ENCODE results near the gene NCS1. TPM values are rescaled to one million over a fixed set of nuclear protein-coding genes. Genes with fewer than 3 reads are reported as not detected.
A peak's percentile ranks its signal among the peaks of the same experiment; 100 is the strongest.

Gene NCS1
- total and polyA plus RNA-seq, 5 donors from 2014 or later, result 0.22 TPM; not detected in 4

DNA sequence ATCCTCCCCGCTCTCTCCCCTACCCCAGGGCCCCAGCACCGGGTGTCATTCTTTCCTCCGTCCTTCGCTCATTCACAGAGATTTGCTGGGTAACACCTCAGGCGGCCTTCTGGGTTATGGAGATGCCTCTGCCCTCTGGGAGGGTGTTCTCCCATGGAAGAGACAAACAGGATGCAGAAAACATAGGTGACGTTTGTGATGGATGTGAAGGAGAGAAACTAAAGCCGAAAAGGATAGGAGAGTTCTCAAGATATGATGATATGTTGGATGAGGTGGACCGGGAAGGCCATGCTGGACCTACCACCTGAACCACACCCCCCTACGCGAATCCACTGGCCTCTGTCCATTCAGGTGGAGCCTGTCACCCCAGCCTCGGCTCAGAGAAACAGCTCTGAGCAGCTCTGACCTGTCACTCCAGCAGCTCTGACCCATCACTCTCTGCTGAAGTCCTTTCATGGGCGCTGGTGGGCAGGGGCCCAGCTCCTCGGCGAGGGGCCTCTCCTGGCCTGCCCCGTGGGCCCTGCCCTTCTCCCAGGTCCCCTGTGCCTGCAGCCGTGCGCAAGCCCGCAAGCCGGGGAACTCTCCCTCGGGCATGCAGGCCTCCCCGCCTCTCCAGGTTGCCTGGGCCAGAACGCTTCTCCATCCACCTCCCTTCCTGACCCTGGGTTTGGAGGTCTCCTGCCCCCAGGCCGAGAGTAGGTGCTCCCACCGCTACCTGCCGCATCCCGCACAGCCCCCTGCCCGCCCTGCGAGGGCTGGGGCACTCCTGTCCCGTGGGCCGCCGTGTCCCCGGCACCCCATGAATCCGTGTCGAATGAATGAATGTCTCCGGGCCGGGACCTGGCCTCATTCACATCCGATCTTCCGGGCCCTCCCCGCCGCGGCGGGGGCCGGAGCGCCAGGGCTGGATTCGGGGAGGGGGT lies 717 bp upstream of the NCS1 start:
- ATAC-seq (ENCODE audit: low read depth in 2 of 2), result no peak

DNA sequence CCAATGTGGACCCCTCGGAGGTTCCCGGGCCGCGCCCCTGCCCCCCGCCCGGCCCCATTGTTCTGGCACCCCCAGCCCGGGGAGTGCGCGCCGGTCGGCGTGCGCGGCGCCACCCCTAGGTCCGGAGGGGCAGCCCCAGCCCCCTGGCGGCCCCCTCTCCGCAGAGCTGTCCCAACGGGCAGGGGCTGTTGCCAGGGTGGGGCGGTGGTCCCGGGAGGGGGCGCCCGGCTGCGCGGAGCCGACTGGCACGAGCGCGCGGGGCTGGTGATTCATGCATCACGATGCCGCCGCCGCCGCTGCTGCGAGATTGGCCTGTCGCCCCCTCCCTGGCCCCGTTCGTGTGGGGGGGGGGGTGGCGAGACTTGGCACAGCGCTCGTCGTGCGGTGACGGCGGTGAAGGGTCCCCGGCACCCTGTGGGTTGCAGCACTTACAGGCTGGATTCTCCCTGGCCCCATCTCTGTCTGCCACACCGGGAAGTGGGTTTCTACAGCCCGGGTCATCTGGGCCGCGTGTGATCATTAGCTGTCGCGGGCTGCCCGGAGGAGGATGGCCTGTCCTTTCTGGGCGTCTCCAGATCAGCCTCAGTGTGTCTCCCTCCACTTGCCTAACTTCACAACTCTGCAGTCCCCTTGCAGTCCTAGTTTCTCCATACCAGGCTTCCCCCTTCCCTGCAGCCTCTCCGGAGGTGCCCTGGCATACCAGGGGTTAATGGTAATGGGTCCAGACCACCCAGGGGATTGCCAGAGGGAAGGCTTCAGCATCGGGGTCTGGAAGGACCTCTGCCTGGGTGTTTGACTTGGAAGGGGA lies 858 bp downstream of the NCS1 start:
- H3K36me3 Mint-ChIP-seq, result no peaks in the 10 kb centered on the region
- H3K27ac Mint-ChIP-seq, result no peak overlapping the region
- H3K36me3 ChIP-seq (ENCODE audit: control insufficient read depth, insufficient read depth, low read length), result no peaks in the 10 kb centered on the region
- peaks cover 0 to 14% (median 4%) of the 10 kb centered on the region in 4 donors for H3K4me1 Mint-ChIP-seq
- H3K4me3 Mint-ChIP-seq, result peak overlapping the region; percentile 47 to 81 (median 62)
- H3K27me3 ChIP-seq (ENCODE audit: control insufficient read depth, insufficient read depth, low read length), result no peaks in the 10 kb centered on the region
- H3K4me1 ChIP-seq (ENCODE audit: control insufficient read depth, insufficient read depth, low read length, poor library complexity, severe bottlenecking), result peaks cover 4% of the 10 kb centered on the region
- H3K4me3 ChIP-seq (ENCODE audit: low read depth, low read length), result no peak overlapping the region
- DNase-seq (peak in 2 of 3 donors; percentile 6 to 7), ATAC-seq (ENCODE audit: low read depth in 2 of 2) (peak in 1 of 2 donors; percentile 21)
- no peak overlapping the region for H3K27ac ChIP-seq (ENCODE audit: insufficient read depth, low read length, poor library complexity, severe bottlenecking)
- peaks cover 0 to 2% (median 0%) of the 10 kb centered on the region in 7 donors for H3K9me3 Mint-ChIP-seq
- H3K9me3 ChIP-seq (ENCODE audit: control insufficient read depth in 2 of 2, low read length in 2 of 2), result no peaks in the 10 kb centered on the region
- peaks cover 17% of the 10 kb centered on the region for H3K27me3 Mint-ChIP-seq

More for the DNA sequence above, 717 bp upstream of the NCS1 start:
- DNase-seq, result no peak
- Mint-ChIP-seq H3K4me3 (peak overlapping the region; percentile 60 to 85 (median 74)), H3K27ac (peak overlapping the region in 1 of 3 donors; percentile 52), H3K36me3 (no peaks in the 10 kb centered on the region), H3K9me3 (peaks cover 0 to 2% (median 0%) of the 10 kb centered on the region in 7 donors), H3K27me3 (peaks cover 17% of the 10 kb centered on the region), H3K4me1 (peaks cover 0 to 14% (median 4%) of the 10 kb centered on the region in 4 donors)
- Histone ChIP-seq H3K27me3 (ENCODE audit: control insufficient read depth, insufficient read depth, low read length) (no peaks in the 10 kb centered on the region), H3K36me3 (ENCODE audit: control insufficient read depth, insufficient read depth, low read length) (no peaks in the 10 kb centered on the region), H3K4me1 (ENCODE audit: control insufficient read depth, insufficient read depth, low read length, poor library complexity, severe bottlenecking) (peaks cover 4% of the 10 kb centered on the region), H3K4me3 (ENCODE audit: low read depth, low read length) (no peak overlapping the region), H3K27ac (ENCODE audit: insufficient read depth, low read length, poor library complexity, severe bottlenecking) (no peak overlapping the region), H3K9me3 (ENCODE audit: control insufficient read depth in 2 of 2, low read length in 2 of 2) (no peaks in the 10 kb centered on the region)

DNA sequence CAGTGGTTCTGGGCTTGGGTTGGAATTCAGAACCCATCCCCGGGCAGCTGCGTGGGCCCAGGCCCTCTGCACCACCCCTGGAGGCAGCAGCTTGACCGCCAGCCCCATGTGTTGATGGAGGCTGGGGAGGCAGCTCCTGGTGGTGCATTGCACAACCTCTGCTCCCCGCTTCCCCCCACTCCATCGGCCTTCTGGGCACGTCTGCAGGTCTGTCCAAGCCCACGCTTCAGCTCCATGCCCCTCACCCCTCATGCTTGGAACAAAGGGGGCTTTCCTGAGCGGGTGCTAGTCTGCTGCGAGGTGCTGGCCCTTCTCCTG lies 1.4 kb downstream of the NCS1 start:
- DNase-seq (no peak), ATAC-seq (ENCODE audit: low read depth in 2 of 2) (no peak)
- H3K4me1 ChIP-seq (ENCODE audit: control insufficient read depth, insufficient read depth, low read length, poor library complexity, severe bottlenecking), result peaks cover 4% of the 10 kb centered on the region
- no peaks in the 10 kb centered on the region for H3K9me3 ChIP-seq (ENCODE audit: control insufficient read depth in 2 of 2, low read length in 2 of 2)
- no peak overlapping the region for H3K27ac ChIP-seq (ENCODE audit: insufficient read depth, low read length, poor library complexity, severe bottlenecking)
- H3K4me3 ChIP-seq (ENCODE audit: low read depth, low read length), result no peak overlapping the region
- H3K27ac Mint-ChIP-seq, result no peak overlapping the region
- H3K4me1 Mint-ChIP-seq, result peaks cover 0 to 14% (median 4%) of the 10 kb centered on the region in 4 donors
- peaks cover 17% of the 10 kb centered on the region for H3K27me3 Mint-ChIP-seq
- H3K9me3 Mint-ChIP-seq, result peaks cover 0 to 2% (median 0%) of the 10 kb centered on the region in 7 donors
- H3K27me3 ChIP-seq (ENCODE audit: control insufficient read depth, insufficient read depth, low read length), result no peaks in the 10 kb centered on the region
- no peaks in the 10 kb centered on the region for H3K36me3 ChIP-seq (ENCODE audit: control insufficient read depth, insufficient read depth, low read length)
- H3K36me3 Mint-ChIP-seq, result no peaks in the 10 kb centered on the region
- peak overlapping the region; percentile 32 to 81 (median 60) for H3K4me3 Mint-ChIP-seq

DNA sequence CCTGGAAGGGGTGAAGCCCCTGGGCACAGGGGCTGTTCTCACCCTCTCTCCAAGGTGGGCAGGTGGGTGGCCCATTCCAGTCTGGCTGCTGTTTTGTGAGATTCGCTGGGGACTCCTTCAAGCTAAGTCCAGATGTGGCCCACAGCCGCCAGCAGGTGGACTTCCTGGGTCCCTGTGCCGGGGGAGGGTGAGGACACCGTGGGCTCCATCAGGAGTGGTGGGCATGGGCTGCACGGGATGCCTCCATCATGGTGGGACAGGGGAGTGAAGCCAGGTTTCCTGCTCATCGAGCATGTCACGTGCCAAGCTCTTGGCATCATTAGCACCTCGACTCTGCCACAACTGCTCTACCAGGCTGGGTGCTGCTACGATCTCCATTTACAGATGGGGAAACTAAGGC lies 1.8 kb downstream of the NCS1 start:
- Mint-ChIP-seq H3K27ac (no peak overlapping the region), H3K36me3 (no peaks in the 10 kb centered on the region), H3K4me1 (peaks cover 0 to 14% (median 4%) of the 10 kb centered on the region in 4 donors), H3K9me3 (peaks cover 0 to 2% (median 0%) of the 10 kb centered on the region in 7 donors), H3K27me3 (peaks cover 17% of the 10 kb centered on the region), H3K4me3 (peak overlapping the region in 3 of 4 donors; percentile 32 to 81 (median 73))
- H3K27ac ChIP-seq (ENCODE audit: insufficient read depth, low read length, poor library complexity, severe bottlenecking), result no peak overlapping the region
- DNase-seq, result no peak
- no peak for ATAC-seq (ENCODE audit: low read depth in 2 of 2)
- peaks cover 4% of the 10 kb centered on the region for H3K4me1 ChIP-seq (ENCODE audit: control insufficient read depth, insufficient read depth, low read length, poor library complexity, severe bottlenecking)
- no peak overlapping the region for H3K4me3 ChIP-seq (ENCODE audit: low read depth, low read length)
- no peaks in the 10 kb centered on the region for H3K27me3 ChIP-seq (ENCODE audit: control insufficient read depth, insufficient read depth, low read length)
- no peaks in the 10 kb centered on the region for H3K36me3 ChIP-seq (ENCODE audit: control insufficient read depth, insufficient read depth, low read length)
- H3K9me3 ChIP-seq (ENCODE audit: control insufficient read depth in 2 of 2, low read length in 2 of 2), result no peaks in the 10 kb centered on the region

DNA sequence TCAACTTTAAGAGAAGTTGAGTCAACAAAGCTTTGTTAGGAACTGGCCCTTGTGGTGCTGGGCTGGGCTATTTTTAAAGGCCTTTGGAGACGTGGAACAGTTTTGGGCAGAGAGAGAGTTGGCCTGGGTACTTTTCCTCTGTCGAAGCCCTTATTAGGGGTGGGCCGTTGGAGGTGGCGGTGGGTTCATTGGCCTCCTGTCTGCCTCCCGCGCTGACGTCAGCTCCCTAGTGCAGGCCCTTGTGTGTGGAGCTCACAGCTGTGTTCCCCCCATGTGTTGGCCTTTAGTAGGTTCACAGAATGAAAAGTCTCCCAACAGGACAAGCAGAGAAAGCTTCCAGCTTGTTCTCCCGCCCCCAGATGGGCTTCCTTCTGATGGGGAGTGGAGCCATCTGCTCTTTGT lies 2.7 kb downstream of the NCS1 start:
- Mint-ChIP-seq H3K27me3 (peaks cover 19% of the 10 kb centered on the region), H3K4me1 (peaks cover 0 to 14% (median 6%) of the 10 kb centered on the region in 4 donors), H3K9me3 (peaks cover 0 to 2% (median 0%) of the 10 kb centered on the region in 7 donors), H3K36me3 (no peaks in the 10 kb centered on the region), H3K27ac (no peak overlapping the region), H3K4me3 (peak overlapping the region in 3 of 4 donors; percentile 32 to 48 (median 36))
- DNase-seq, result no peak
- no peaks in the 10 kb centered on the region for H3K27me3 ChIP-seq (ENCODE audit: control insufficient read depth, insufficient read depth, low read length)
- no peak for ATAC-seq (ENCODE audit: low read depth in 2 of 2)
- H3K36me3 ChIP-seq (ENCODE audit: control insufficient read depth, insufficient read depth, low read length), result no peaks in the 10 kb centered on the region
- no peak overlapping the region for H3K27ac ChIP-seq (ENCODE audit: insufficient read depth, low read length, poor library complexity, severe bottlenecking)
- no peaks in the 10 kb centered on the region for H3K9me3 ChIP-seq (ENCODE audit: control insufficient read depth in 2 of 2, low read length in 2 of 2)
- H3K4me1 ChIP-seq (ENCODE audit: control insufficient read depth, insufficient read depth, low read length, poor library complexity, severe bottlenecking), result peaks cover 4% of the 10 kb centered on the region
- no peak overlapping the region for H3K4me3 ChIP-seq (ENCODE audit: low read depth, low read length)

DNA sequence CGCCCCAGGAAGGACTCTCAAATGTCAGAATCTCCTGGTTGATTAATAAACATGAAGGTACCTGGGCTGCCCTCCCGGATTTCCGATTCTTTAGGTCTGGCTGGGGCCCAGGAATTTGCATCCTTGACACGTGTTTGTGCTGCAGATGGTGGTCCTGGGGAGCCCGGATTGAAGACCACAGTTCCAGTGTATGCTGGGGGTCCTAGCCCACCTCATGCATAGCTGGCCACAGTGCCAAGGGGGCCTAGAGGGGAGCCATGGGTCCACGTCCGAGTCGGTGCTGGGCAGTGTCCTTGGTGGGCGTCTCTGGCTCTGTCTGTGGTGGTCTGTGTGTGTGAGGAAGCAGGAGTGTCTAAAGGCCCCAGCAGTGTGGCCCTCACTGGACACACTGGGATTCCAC lies 3.2 kb downstream of the NCS1 start:
- H3K9me3 ChIP-seq (ENCODE audit: control insufficient read depth in 2 of 2, low read length in 2 of 2), result no peaks in the 10 kb centered on the region
- no peaks in the 10 kb centered on the region for H3K27me3 ChIP-seq (ENCODE audit: control insufficient read depth, insufficient read depth, low read length)
- H3K4me1 ChIP-seq (ENCODE audit: control insufficient read depth, insufficient read depth, low read length, poor library complexity, severe bottlenecking), result peaks cover 4% of the 10 kb centered on the region
- H3K4me1 Mint-ChIP-seq, result peaks cover 0 to 14% (median 6%) of the 10 kb centered on the region in 4 donors
- ATAC-seq (ENCODE audit: low read depth in 2 of 2) (no peak), DNase-seq (no peak)
- H3K27ac Mint-ChIP-seq, result no peak overlapping the region
- peaks cover 23% of the 10 kb centered on the region for H3K27me3 Mint-ChIP-seq
- H3K4me3 ChIP-seq (ENCODE audit: low read depth, low read length), result no peak overlapping the region
- peaks cover 0 to 2% (median 0%) of the 10 kb centered on the region in 7 donors for H3K9me3 Mint-ChIP-seq
- H3K36me3 Mint-ChIP-seq, result no peaks in the 10 kb centered on the region
- H3K36me3 ChIP-seq (ENCODE audit: control insufficient read depth, insufficient read depth, low read length), result no peaks in the 10 kb centered on the region
- H3K4me3 Mint-ChIP-seq, result peak overlapping the region in 1 of 4 donors; percentile 29
- H3K27ac ChIP-seq (ENCODE audit: insufficient read depth, low read length, poor library complexity, severe bottlenecking), result no peak overlapping the region

DNA sequence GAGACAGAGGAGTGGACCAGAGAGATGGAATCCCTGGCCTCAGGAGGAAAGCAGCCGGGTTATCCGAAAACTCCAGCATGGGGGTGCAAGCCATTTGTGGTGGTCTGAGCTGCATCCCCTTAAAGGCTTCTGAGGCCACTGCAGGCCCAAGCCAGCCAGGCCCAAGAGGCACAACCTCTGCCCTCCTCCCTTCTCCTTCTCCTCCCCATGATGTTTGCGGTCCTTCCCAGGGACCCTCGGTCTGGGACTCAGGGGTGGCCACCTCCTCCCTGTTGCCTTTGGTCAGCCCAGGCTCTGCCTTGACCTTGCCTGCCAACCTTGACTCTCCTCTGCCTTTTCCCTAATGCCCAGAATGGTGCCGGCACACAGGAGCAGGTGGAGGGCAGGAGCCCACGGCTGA lies 4.6 kb downstream of the NCS1 start:
- no peak overlapping the region for H3K4me3 Mint-ChIP-seq

More for the DNA sequence above, 4.6 kb downstream of the NCS1 start:
- Histone ChIP-seq H3K4me1 (ENCODE audit: control insufficient read depth, insufficient read depth, low read length, poor library complexity, severe bottlenecking) (peaks cover 4% of the 10 kb centered on the region), H3K36me3 (ENCODE audit: control insufficient read depth, insufficient read depth, low read length) (no peaks in the 10 kb centered on the region), H3K4me3 (ENCODE audit: low read depth, low read length) (no peak overlapping the region), H3K9me3 (ENCODE audit: control insufficient read depth in 2 of 2, low read length in 2 of 2) (no peaks in the 10 kb centered on the region), H3K27ac (ENCODE audit: insufficient read depth, low read length, poor library complexity, severe bottlenecking) (no peak overlapping the region), H3K27me3 (ENCODE audit: control insufficient read depth, insufficient read depth, low read length) (no peaks in the 10 kb centered on the region)
- H3K27ac Mint-ChIP-seq, result no peak overlapping the region
- H3K36me3 Mint-ChIP-seq, result no peaks in the 10 kb centered on the region
- no peak for ATAC-seq (ENCODE audit: low read depth in 2 of 2)
- peaks cover 18% of the 10 kb centered on the region for H3K27me3 Mint-ChIP-seq
- H3K9me3 Mint-ChIP-seq, result peaks cover 0 to 2% (median 0%) of the 10 kb centered on the region in 7 donors
- DNase-seq, result no peak
- H3K4me1 Mint-ChIP-seq, result peaks cover 0 to 11% (median 4%) of the 10 kb centered on the region in 4 donors
